Thyroid gland (tissue), 4 donors: ENCODE data around the gene KRTAP12-2. TPM values are rescaled to one million over a fixed set of nuclear protein-coding genes. Genes with fewer than 3 reads are reported as not detected.
"Not testable (repeated sequence)": the region's sequence is repeated elsewhere in the genome, so short reads cannot be mapped to it uniquely, and the experiment has no call there.

Source experiments
- DNase-seq, 2 donors: peaks; one replicate each; pipeline ENCODE4 v3.0.0-alpha.2; 2019
- H3K27ac ChIP-seq, 3 donors: fragments of 200-600 bp; sonication (generic); 1 replicate in 2 of 3; 2 replicates in 1 of 3; pipeline ENCODE4 v1.5.1; 2016 to 2019; ENCODE audit warnings: mild to moderate bottlenecking in 1 of 3, moderate library complexity in 1 of 3
- H3K27me3 ChIP-seq: fragments of 200-600 bp; sonication (generic); one replicate; pipeline ENCODE4 v1.5.1; 2019
- H3K36me3 ChIP-seq, 2 donors: fragments of 200-600 bp; sonication (generic); one replicate each; pipeline ENCODE4 v1.5.1; 2016 to 2019
- H3K4me1 ChIP-seq, 2 donors: fragments of 200-600 bp; sonication (generic); one replicate each; pipeline ENCODE4 v1.5.1; 2017 to 2019
- H3K4me3 ChIP-seq, 3 donors: fragments of 200-600 bp; sonication (generic); replicated peaks in 1 of 3; 1 replicate in 2 of 3; 2 replicates in 1 of 3; pipeline ENCODE4 v1.5.1; 2016; ENCODE audit warnings: mild to moderate bottlenecking in 1 of 3
- H3K9me3 ChIP-seq: fragments of 200-600 bp; sonication (generic); one replicate; pipeline ENCODE4 v1.5.1; 2017
- CTCF ChIP-seq, 6 experiments: fragments of 200-600 bp in 3 of 6; fragments of 450-650 bp in 3 of 6; sonication (generic) in 3 of 6; IDR thresholded peaks; one replicate each; pipeline ENCODE4 v1.5.1; 2016 to 2019; ENCODE audit warnings: antibody characterized with exemption in 6 of 6, mild to moderate bottlenecking in 2 of 6, inconsistent platforms in 1 of 6, moderate library complexity in 1 of 6
- POLR2A ChIP-seq, 2 donors: fragments of 450-650 bp; IDR thresholded peaks; one replicate each; pipeline ENCODE4 v1.6.1; 2017; ENCODE audit warnings: antibody characterized with exemption in 2 of 2, mild to moderate bottlenecking in 2 of 2, moderate library complexity in 1 of 2
- WGBS, 2 donors: methylation state at CpG; one replicate each; pipeline ENCODE4 v1.1.5; 2017; 5-methylcytosine and 5-hydroxymethylcytosine counted together
- intact Hi-C: fragments of 100-400 bp; cut with DNase I; formaldehyde crosslinking; loops from one replicate; pipeline ENCODE4 v1.15.1; 2023
- total RNA-seq, 4 donors: library from RNA; depleted of rRNA; stranded (reverse); fragments of >200 nt; gene quantifications; one replicate each; pipeline ENCODE4 v1.2.3, GENCODE V29; 2016

Gene KRTAP12-2
- total RNA-seq, 4 donors from 2014 or later, result 0.89 TPM; not detected in 3

GRCh38 chr21:44695184-44695583 is 28.5 kb upstream of the KRTAP12-2 start:
- Histone ChIP-seq H3K9me3 (no peaks in the 10 kb centered on the region), H3K4me3 (no peak overlapping the region), H3K36me3 (no peaks in the 10 kb centered on the region), H3K4me1 (no peaks in the 10 kb centered on the region), H3K27ac (no peak overlapping the region), H3K27me3 (no peaks in the 10 kb centered on the region)
- DNase-seq, result no peak
- no peak for TF ChIP-seq POLR2A (IDR thresholded peaks at IDR 0.05)
- TF ChIP-seq CTCF (IDR thresholded peaks at IDR 0.05), result no peak
- intact Hi-C loops, result no loop called here
- WGBS, 2 donors, result 78 to 86% methylated on average over 8 of the region's 8 CpGs

GRCh38 chr21:44694776-44695175 is 28.0 kb upstream of the KRTAP12-2 start:
- no peaks in the 10 kb centered on the region for H3K36me3 ChIP-seq
- intact Hi-C loops, result no loop called here

DNA sequence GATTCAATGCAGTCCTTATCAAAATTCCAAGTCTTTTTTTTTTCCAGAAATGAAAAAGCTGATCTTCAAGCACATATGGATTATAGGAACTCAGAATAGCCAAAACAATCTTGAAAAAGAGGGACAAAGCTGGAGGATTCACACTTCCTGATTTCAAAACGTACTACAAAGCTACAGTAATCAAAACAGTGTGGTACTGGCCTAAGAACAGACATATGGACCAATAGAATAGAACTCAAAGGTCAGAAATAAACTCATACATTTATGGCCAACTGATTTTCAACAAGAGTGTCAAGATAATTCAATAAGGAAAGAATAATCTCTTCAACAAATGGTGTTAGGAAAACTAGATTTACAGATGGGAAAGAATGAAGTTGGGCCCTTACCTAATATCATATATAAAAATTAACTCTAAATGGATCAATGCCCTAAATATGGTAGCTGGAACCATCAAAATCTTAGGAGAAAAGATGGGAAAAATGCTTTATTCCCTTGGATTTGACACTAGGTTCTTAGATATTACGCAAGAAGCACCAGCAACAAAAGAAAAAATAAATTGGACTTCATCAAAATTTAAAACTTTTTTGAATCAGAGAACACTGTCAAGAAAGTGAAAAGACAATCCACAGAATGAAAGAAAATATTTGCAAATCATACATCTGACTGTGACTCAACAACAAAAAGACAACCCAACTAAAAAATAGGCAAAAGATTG is 26.2 kb upstream of the KRTAP12-2 start:
- no peaks in the 10 kb centered on the region for H3K36me3 ChIP-seq
- no peak overlapping the region for H3K4me3 ChIP-seq
- intact Hi-C loops, result no loop called here
- H3K9me3 ChIP-seq, result no peaks in the 10 kb centered on the region
- DNase-seq, result no peak
- 47 to 48% methylated on average over 2 of the region's 2 CpGs for WGBS, 2 donors
- H3K27me3 ChIP-seq, result no peaks in the 10 kb centered on the region
- no peak for TF ChIP-seq CTCF (IDR thresholded peaks at IDR 0.05)
- TF ChIP-seq POLR2A (IDR thresholded peaks at IDR 0.05), result no peak
- no peaks in the 10 kb centered on the region for H3K4me1 ChIP-seq
- H3K27ac ChIP-seq, result no peak overlapping the region

More at GRCh38 chr21:44694776-44695175, 28.0 kb upstream of the KRTAP12-2 start:
- DNase-seq, result no peak
- Histone ChIP-seq H3K4me3 (no peak overlapping the region), H3K9me3 (no peaks in the 10 kb centered on the region), H3K4me1 (no peaks in the 10 kb centered on the region), H3K27ac (no peak overlapping the region), H3K27me3 (no peaks in the 10 kb centered on the region)
- TF ChIP-seq CTCF (IDR thresholded peaks at IDR 0.05), result no peak
- no peak for TF ChIP-seq POLR2A (IDR thresholded peaks at IDR 0.05)
- 69 to 74% methylated on average over 11 of the region's 11 CpGs for WGBS, 2 donors

- 71 to 82% methylated on average over 2 of the region's 2 CpGs for WGBS, 2 donors
- H3K4me1 ChIP-seq, result no peaks in the 10 kb centered on the region
- no peaks in the 10 kb centered on the region for H3K27me3 ChIP-seq
- intact Hi-C loops, result no loop called here
- H3K27ac ChIP-seq, result no peak overlapping the region
- no peaks in the 10 kb centered on the region for H3K9me3 ChIP-seq
- no peaks in the 10 kb centered on the region for H3K36me3 ChIP-seq
- no peak for DNase-seq
- TF ChIP-seq POLR2A (IDR thresholded peaks at IDR 0.05), result no peak
- no peak for TF ChIP-seq CTCF (IDR thresholded peaks at IDR 0.05)
- no peak overlapping the region for H3K4me3 ChIP-seq
Measured at GRCh38 chr21:44691686-44692085, 25.0 kb upstream of the KRTAP12-2 start.

DNA sequence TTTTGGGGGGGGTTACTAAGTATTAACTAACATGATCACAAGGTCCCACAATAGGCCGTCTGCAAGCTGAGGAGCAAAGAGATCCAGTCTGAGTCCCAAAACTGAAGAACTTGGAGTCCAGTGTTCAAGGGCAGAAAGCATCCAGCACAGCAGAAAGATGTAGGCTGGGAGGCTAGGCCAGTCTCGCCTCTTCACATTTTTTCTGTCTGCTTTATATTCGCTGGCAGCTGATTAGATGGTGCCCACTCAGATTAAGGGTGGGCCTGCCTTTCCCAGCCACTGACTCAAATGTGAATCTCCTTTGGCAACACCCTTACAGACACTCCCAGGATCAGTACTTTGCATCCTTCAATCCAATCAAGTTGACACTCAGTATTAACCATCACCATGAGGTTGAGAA is 23.0 kb upstream of the KRTAP12-2 start:
- H3K36me3 ChIP-seq, H3K9me3 ChIP-seq, H3K27me3 ChIP-seq, intact Hi-C loops, DNase-seq, H3K4me1 ChIP-seq, H3K4me3 ChIP-seq, H3K27ac ChIP-seq: not testable (repeated sequence)
- WGBS, 2 donors, result 94 to 97% methylated on average over 3 of the region's 3 CpGs
